Neural progenitor cell (in vitro differentiated cells): Measurements from ENCODE around the gene SHROOM4. TPM values are rescaled to one million over a fixed set of nuclear protein-coding genes. Genes with fewer than 3 reads are reported as not detected.

Experiments used
- DNase-seq: peaks from one replicate; pipeline ENCODE4 v3.0.0-alpha.2; 2016; ENCODE audit warnings: low spot score
- H2AFZ ChIP-seq: fragments of 200-600 bp; sonication (generic); replicated peaks from 2 replicates; pipeline ENCODE4 v1.6.1; 2016; ENCODE audit warnings: antibody characterized with exemption
- H3F3A ChIP-seq: fragments of 200-600 bp; sonication (generic); 2 replicates; pipeline ENCODE4 v1.6.1; 2016; ENCODE audit warnings: antibody characterized with exemption, low read depth
- H3K27ac ChIP-seq: fragments of 200-600 bp; sonication (generic); 2 replicates; pipeline ENCODE4 v1.5.1; 2016; ENCODE audit warnings: mild to moderate bottlenecking
- H3K27me3 ChIP-seq: fragments of 200-600 bp; sonication (generic); 2 replicates; pipeline ENCODE4 v1.6.1; 2016; ENCODE audit warnings: mild to moderate bottlenecking, moderate library complexity
- H3K36me3 ChIP-seq: fragments of 200-600 bp; sonication (generic); 2 replicates; pipeline ENCODE4 v1.5.1; 2016
- H3K4me1 ChIP-seq: fragments of 200-600 bp; sonication (generic); 2 replicates; pipeline ENCODE4 v1.6.1; 2016; ENCODE audit warnings: mixed run types
- H3K4me2 ChIP-seq: fragments of 200-600 bp; sonication (generic); 2 replicates; pipeline ENCODE4 v1.6.1; 2016
- H3K4me3 ChIP-seq: fragments of 200-600 bp; sonication (generic); 2 replicates; pipeline ENCODE4 v1.5.1; 2016
- H3K79me2 ChIP-seq: fragments of 200-600 bp; sonication (generic); 2 replicates; pipeline ENCODE4 v1.6.1; 2016; ENCODE audit warnings: low read depth
- H3K9ac ChIP-seq: fragments of 200-600 bp; sonication (generic); 2 replicates; pipeline ENCODE4 v1.6.1; 2016
- H3K9me3 ChIP-seq: fragments of 200-600 bp; sonication (generic); 2 replicates; pipeline ENCODE4 v1.5.1; 2016; ENCODE audit warnings: low read depth
- H4K20me1 ChIP-seq: fragments of 200-600 bp; sonication (generic); 2 replicates; pipeline ENCODE4 v1.6.1; 2016; ENCODE audit warnings: low read depth
- H3K27ac Mint-ChIP-seq: 3 replicates; pipeline ENCODE4 v1.8.0; 2021; ENCODE audit warnings: mixed read lengths
- H3K27me3 Mint-ChIP-seq: 2 replicates; pipeline ENCODE4 v1.8.0; 2022; ENCODE audit warnings: low read depth, mild to moderate bottlenecking, inconsistent platforms, moderate library complexity, mixed read lengths; ENCODE audit not compliant: insufficient read depth
- H3K36me3 Mint-ChIP-seq: 3 replicates; pipeline ENCODE4 v1.8.0; 2021; ENCODE audit warnings: mixed read lengths
- H3K4me1 Mint-ChIP-seq: 3 replicates; pipeline ENCODE4 v1.8.0; 2021; ENCODE audit warnings: mixed read lengths
- H3K4me3 Mint-ChIP-seq: 3 replicates; pipeline ENCODE4 v1.8.0; 2021; ENCODE audit warnings: mild to moderate bottlenecking, moderate library complexity, mixed read lengths
- H3K9me3 Mint-ChIP-seq: 3 replicates; pipeline ENCODE4 v1.8.0; 2020; ENCODE audit warnings: mixed read lengths
- CTCF ChIP-seq: fragments of 200-600 bp; sonication (generic); IDR thresholded peaks from 2 replicates; pipeline ENCODE4 v1.5.1; 2017; ENCODE audit warnings: antibody characterized with exemption, mild to moderate bottlenecking
- EZH2 ChIP-seq: fragments of 200-600 bp; sonication (generic); IDR thresholded peaks from 2 replicates; pipeline ENCODE4 v1.6.1; 2017; ENCODE audit warnings: antibody characterized with exemption, mild to moderate bottlenecking, moderate library complexity
- EZH2phosphoT487 ChIP-seq: fragments of 200-600 bp; sonication (generic); IDR thresholded peaks from 2 replicates; pipeline ENCODE4 v1.6.1; 2017; ENCODE audit warnings: antibody characterized with exemption
- total RNA-seq: library from RNA; depleted of rRNA; stranded (reverse); fragments of >200 nt; gene quantifications from 2 replicates; pipeline ENCODE4 v1.2.3, GENCODE V29; 2015; ENCODE audit warnings: low replicate concordance

SHROOM4 gene
- total RNA-seq, 1 donor from 2014 or later = 3.0 TPM

DNA sequence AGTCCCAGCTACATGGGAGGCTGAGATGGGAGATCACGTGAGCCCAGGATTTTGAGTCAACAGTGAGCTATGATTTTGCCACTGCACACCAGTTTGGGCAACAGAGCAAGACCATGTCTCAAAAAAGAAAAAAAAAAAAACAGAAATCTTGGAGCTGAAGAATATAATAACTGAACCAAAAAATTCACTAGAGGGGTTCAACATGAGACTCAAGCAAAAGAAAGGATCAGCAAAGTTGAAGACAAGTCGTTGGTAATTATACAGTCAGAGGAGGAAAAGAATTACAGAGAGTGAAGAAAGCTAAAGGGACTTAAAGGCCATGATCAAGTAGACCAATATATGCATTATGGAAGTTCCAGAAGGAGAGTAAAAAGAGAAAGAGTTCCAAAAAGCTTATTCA, 26.9 kb downstream of the SHROOM4 start:
- Mint-ChIP-seq H3K27ac (no peak overlapping the region), H3K4me3 (no peak overlapping the region)
- TF ChIP-seq EZH2 (no peak), EZH2phosphoT487 (no peak), CTCF (no peak)

GRCh38 chrX:50780144-50780543, 33.9 kb downstream of the SHROOM4 start:
- no peak overlapping the region for H3K4me3 Mint-ChIP-seq
- no peak overlapping the region for H2AFZ ChIP-seq
- H3K4me1 ChIP-seq = no peaks in the 10 kb centered on the region
- no peak overlapping the region for H3K27ac ChIP-seq
- no peak for DNase-seq
- no peak overlapping the region for H3K4me3 ChIP-seq
- no peaks in the 10 kb centered on the region for H3K27me3 Mint-ChIP-seq
- no peaks in the 10 kb centered on the region for H3F3A ChIP-seq
- no peaks in the 10 kb centered on the region for H3K9me3 ChIP-seq
- H3K79me2 ChIP-seq = no peaks in the 10 kb centered on the region
- no peaks in the 10 kb centered on the region for H3K4me1 Mint-ChIP-seq
- no peaks in the 10 kb centered on the region for H4K20me1 ChIP-seq
- no peak overlapping the region for H3K4me2 ChIP-seq
- H3K27ac Mint-ChIP-seq = no peak overlapping the region
- H3K9ac ChIP-seq = no peak overlapping the region
- no peaks in the 10 kb centered on the region for H3K36me3 Mint-ChIP-seq
- H3K36me3 ChIP-seq = no peaks in the 10 kb centered on the region
- no peaks in the 10 kb centered on the region for H3K9me3 Mint-ChIP-seq
- no peaks in the 10 kb centered on the region for H3K27me3 ChIP-seq
- TF ChIP-seq CTCF (no peak), EZH2phosphoT487 (no peak), EZH2 (no peak)

More for the DNA sequence above, 26.9 kb downstream of the SHROOM4 start:
- peaks cover 2% of the 10 kb centered on the region for H3K27me3 Mint-ChIP-seq
- no peak overlapping the region for H3K4me2 ChIP-seq
- no peaks in the 10 kb centered on the region for H3K36me3 Mint-ChIP-seq
- DNase-seq = no peak
- H3K9me3 Mint-ChIP-seq = peaks cover 11% of the 10 kb centered on the region
- H3F3A ChIP-seq = no peaks in the 10 kb centered on the region
- H3K4me3 ChIP-seq = no peak overlapping the region
- no peak overlapping the region for H3K9ac ChIP-seq
- H3K79me2 ChIP-seq = no peaks in the 10 kb centered on the region
- peaks cover 5% of the 10 kb centered on the region for H3K9me3 ChIP-seq
- no peaks in the 10 kb centered on the region for H3K4me1 Mint-ChIP-seq
- H2AFZ ChIP-seq = no peak overlapping the region
- no peak overlapping the region for H3K27ac ChIP-seq
- H4K20me1 ChIP-seq = no peaks in the 10 kb centered on the region
- no peaks in the 10 kb centered on the region for H3K27me3 ChIP-seq
- H3K4me1 ChIP-seq = no peaks in the 10 kb centered on the region
- H3K36me3 ChIP-seq = no peaks in the 10 kb centered on the region

GRCh38 chrX:50779694-50780093, 34.3 kb downstream of the SHROOM4 start:
- no peaks in the 10 kb centered on the region for H3K4me1 Mint-ChIP-seq
- H3K4me2 ChIP-seq = no peak overlapping the region
- H2AFZ ChIP-seq = no peak overlapping the region
- H3K27ac ChIP-seq = no peak overlapping the region
- no peaks in the 10 kb centered on the region for H3K79me2 ChIP-seq
- no peaks in the 10 kb centered on the region for H3K9me3 ChIP-seq
- no peaks in the 10 kb centered on the region for H4K20me1 ChIP-seq
- TF ChIP-seq CTCF (no peak), EZH2phosphoT487 (no peak)
- H3K36me3 Mint-ChIP-seq = no peaks in the 10 kb centered on the region
- peak; percentile 11 for DNase-seq
- H3K4me1 ChIP-seq = no peaks in the 10 kb centered on the region
- no peak overlapping the region for H3K27ac Mint-ChIP-seq
- H3F3A ChIP-seq = no peaks in the 10 kb centered on the region
- no peaks in the 10 kb centered on the region for H3K27me3 Mint-ChIP-seq
- no peaks in the 10 kb centered on the region for H3K9me3 Mint-ChIP-seq
- no peak overlapping the region for H3K4me3 ChIP-seq
- H3K36me3 ChIP-seq = no peaks in the 10 kb centered on the region
- no peaks in the 10 kb centered on the region for H3K27me3 ChIP-seq
- no peak overlapping the region for H3K9ac ChIP-seq
- no peak overlapping the region for H3K4me3 Mint-ChIP-seq
